ENCODE results near the gene CDC42BPG.

CDC42BPG gene

GRCh38 chr11:64801561-64802369 lies 42.7 kb downstream of the CDC42BPG start:
- no peak for DNase-seq

DNA sequence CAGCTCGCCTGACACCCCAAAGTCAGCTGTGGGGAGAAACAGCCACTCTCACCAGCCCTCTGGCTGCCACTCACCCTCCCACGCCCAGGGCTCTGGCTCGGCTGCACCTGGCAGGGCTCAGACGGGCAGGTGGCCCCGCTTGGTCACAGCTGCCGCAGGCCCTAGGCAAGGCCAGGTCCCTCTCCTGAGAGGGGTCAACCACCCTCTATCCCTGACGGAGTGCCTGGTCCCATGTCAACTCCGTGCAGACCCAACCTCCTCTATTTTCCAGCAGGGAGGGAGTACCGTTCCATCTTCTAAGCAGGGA lies 43.3 kb downstream of the CDC42BPG start:
- no peak for DNase-seq

GRCh38 chr11:64800303-64801157 lies 43.9 kb downstream of the CDC42BPG start:
- no peak for DNase-seq

- no peak for DNase-seq
Observed at GRCh38 chr11:64799623-64800302, 44.7 kb downstream of the CDC42BPG start.

GRCh38 chr11:64799256-64799622 lies 45.2 kb downstream of the CDC42BPG start:
- DNase-seq, result no peak

DNA sequence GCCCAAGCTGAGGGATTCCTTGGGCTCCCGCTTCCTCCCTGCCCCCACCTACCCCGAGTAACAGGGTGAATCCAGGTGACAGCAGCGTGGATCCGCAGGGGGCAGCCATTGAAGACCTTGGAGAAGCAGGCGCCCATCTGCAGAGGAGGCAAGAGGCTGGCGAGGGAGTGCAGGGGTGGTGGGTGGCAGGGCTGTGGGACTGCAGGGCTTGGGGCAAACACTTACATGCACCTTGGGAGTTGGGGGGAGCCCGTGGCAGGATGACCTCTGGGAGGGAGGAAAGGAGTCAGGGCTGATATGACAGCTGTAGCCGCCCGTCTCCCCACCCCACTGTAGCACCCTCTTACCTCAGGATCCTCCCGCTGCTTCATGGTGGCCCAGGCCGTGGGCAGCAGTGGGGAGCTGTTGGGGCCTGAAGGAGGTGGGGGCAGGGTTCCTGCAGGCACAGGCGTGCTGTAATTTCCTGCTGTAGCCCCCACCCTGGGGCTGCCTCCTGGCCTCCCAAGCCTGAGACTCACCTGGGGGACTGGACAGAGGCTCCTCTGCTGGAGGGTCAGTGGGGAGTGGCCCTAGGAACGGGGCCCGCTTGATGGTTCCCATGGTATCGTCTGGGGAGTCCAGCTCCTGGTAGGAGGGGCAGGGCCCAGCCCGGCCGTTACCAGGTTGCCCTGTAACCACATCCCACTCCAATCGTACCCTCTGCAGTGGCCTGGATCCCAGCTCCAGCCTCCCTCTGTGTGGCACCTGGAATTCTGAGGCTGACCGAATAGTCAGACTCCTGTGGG lies 47.5 kb downstream of the CDC42BPG start:
- no peak for DNase-seq

GRCh38 chr11:64796047-64796756 lies 48.3 kb downstream of the CDC42BPG start:
- DNase-seq, result no peak

- no peak for DNase-seq
Observed at GRCh38 chr11:64794526-64794925, 49.9 kb downstream of the CDC42BPG start.

- no peak for DNase-seq
Observed at GRCh38 chr11:64793271-64794160, 50.9 kb downstream of the CDC42BPG start.

DNA sequence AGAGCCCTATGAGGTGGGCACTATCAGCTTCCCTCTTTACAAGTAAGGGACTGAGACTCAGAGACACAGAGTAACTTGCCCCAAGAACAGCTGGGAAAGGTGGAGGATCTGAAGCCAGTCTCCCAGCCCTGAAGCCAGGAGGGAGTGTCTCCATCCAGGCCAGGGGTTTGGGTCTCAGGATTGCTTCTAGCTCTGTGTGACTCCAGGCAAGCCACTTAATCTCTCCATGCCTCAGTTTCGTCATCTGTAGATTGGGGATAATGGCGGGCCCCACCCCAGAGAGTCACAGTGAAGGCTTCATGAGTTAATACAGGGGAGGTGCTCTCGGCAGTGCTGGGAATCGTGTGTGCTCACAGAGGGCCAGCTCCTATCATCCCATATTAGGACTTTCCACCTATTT lies 52.0 kb downstream of the CDC42BPG start:
- no peak for DNase-seq

- DNase-seq, result no peak
Observed at GRCh38 chr11:64791781-64792291, 52.6 kb downstream of the CDC42BPG start.

DNA sequence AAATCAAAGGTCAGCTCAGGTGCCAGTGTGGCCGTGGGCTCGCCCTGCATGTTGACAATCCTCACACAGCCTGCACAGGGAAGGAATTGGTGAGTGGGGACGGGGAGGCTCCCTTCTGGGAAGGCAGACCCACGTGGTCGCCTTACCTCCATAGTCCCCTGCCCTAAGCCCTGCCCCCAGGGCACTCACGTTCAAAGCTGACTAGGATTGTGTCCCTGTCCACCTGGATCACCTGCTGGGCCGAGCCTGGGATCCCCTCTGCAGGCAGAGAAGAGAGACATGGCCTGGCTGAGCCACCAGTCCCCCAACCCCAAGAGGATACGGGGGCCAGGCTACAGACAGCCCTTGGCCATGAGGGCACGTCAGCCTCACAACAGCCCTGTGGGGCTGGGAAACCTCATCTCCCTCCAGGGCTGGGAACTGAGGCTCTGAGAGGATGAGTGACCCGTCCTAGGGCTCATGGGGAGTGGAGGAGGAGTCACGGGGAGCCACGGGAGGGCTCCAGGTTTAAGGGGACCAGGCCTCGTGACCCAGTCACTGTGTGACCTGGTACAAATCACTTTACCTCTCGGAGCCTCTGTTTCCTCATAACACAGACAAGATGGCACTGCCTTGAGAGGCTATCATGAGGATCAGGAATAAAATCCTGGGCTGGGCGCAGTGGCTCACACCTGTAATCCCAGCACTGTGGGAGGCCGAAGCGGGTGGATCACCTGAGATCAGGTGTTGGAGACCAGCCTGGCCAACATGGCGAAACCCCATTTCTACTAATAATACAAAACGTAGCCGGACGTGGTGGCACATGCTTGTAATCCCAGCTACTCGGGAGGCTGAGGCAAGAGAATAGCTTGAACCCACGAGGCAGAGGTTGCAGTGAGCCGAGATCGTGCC lies 54.0 kb downstream of the CDC42BPG start:
- DNase-seq, result no peak

GRCh38 chr11:64789331-64790204 lies 54.9 kb downstream of the CDC42BPG start:
- DNase-seq, result no peak

DNA sequence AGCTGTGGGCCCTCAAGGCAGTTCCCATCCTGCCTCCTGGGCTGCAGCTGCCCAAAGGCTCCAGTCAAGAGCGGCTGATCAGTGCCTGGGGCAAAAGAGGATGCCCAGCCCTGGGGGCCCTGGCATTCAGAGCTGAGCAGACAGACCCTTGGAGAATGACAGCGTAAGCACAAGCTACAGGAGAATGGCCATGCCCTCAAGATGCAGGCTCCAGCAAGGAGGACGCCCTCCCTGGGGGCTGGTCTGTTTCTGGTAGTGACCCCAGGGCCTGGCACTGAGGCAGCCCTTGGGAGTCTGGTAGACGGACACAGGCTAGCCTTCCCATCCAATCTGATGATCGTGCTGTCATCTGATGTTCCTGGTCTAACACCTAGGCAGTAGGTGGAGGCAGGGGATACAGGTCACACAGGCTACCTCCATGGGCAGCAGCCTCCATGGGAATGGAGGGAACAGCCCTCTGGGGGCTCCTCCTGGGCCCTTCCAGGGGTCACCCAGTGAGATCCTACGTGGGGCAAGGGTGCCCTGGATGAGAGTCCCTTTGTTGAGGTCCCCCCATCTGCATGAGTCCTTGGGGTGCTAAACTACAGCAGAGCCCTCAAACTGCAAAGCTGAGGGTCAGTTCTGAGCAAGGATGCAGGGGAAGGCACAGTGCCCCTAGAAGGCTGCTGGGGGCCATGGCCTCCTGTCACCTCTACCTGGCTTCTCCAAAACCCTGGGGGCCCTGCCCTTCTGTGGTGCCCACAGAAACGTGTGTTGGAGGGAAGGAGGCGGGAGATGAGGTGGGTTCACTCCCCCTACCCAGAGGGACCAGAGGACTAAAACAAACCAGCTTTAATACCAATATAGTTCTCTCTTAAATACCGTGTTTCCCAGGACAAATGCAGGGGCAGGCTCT lies 55.9 kb downstream of the CDC42BPG start:
- DNase-seq, result no peak

GRCh38 chr11:64787526-64788320 lies 56.7 kb downstream of the CDC42BPG start:
- DNase-seq, result no peak

DNA sequence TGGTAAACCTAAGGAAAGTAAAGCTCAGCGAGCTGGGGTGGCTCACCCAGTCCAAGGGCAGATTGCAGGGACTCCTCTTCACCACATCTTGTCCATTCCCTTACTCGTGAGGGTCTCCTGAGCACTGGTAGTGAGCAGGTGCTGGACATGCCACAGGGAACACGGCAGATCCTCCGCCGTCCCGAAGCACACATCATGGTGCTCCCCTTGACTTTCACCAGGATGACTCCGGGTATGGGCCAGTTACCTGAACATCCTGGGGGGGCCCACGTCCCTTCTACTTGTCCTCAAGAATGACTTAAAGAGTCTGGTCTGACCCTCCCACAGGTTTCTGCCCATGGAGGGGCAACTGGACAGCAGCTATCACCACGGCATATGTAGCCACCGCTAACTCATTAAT lies 58.1 kb downstream of the CDC42BPG start:
- no peak for DNase-seq

Measured in NCI-H2081 treated with DMSO at 0.1 percent for 48 hours (cell line).